T-helper 1 cell treated with Interleukin-12 subunit alpha and Interleukin-12 subunit beta and Interleukin-4 antibody, amounts not matched to agents 30 ng/mL and 1 ng/mL, for 36 hours (primary cell): ENCODE data around the gene GRM1. TPM values are rescaled to one million over a fixed set of nuclear protein-coding genes. Genes with fewer than 3 reads are reported as not detected.

ENCODE experiments used
- intact Hi-C: fragments of 100-400 bp; cut with micrococcal nuclease; formaldehyde crosslinking; loops from one replicate; pipeline ENCODE4 v1.15.1; 2024
- total RNA-seq: library from RNA; stranded (reverse); gene quantifications from 2 replicates; pipeline ENCODE4 v1.2.3, GENCODE V29; 2022

GRM1 gene
- total RNA-seq, 1 donor from 2014 or later = not detected

DNA sequence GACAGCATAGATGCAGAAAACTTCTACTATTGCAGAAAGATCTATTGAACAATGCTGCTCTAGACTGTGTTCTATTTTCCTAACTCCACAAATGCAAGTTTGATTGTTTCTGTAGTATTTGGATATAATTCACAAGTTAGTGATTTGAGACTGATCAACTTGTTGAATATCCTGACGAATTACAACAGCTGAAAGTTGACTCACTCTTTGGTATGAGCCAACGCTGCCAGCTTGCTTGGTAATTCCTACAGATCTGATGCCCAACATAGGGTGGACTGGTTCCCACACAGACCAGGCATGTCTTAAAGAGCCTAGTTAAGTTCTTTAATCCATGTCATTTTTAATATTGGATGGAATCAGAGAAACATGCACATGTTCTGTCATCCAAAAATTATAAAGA lies 283.7 kb downstream of the GRM1 start:
- intact Hi-C loops = no loop called here

DNA sequence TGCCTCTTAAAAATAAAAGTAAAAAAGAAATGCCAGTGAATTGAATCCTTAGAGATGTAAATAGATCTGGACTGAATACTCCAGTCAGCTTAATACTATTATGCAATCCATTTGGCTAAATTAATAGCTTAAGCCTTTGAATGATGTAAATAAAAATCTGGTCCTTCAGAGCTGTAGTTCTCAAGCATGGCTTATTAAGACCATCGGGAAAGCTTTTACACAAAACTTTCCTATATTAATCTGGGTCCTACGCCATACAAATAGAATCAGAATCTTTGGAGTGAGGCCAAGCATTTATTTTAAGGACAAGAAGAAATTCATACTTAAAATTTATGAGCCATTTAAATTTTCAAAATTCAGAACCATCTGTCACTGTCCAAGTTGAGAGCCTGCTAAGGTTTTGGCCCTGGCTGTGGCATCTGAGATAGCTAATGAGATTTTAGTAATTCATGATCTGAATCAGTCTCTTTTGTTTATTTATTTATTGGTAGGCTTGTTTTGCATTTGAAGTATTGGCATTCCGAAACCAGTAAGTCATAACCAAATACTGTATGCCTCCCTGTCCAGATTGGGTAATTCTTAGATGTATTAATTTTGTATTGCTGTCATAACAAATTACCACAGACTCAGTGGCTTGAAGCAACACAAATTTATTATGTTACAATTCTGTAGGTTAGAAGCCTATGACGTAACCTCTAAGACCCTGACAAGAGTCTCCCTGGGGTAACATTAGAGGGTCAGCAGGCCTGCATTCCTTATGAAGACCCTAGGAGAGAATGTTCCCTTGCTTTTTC lies 286.7 kb downstream of the GRM1 start:
- intact Hi-C loops = no loop called here

DNA sequence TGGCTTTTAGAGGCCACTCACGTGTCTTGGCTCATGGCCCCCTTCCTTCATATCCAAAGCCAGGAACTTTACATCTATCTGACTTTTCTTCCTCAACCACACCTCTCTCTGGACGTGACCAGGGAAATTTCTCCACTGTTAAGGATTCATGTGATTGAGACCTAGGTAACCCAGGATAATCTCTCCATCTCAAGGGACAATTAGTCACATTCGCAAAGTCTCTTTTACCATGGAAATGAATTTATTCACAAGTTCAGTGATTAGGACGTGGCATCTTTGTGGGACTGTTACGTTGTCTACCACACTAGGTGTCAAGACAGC lies 287.3 kb downstream of the GRM1 start:
- intact Hi-C loops = no loop called here

DNA sequence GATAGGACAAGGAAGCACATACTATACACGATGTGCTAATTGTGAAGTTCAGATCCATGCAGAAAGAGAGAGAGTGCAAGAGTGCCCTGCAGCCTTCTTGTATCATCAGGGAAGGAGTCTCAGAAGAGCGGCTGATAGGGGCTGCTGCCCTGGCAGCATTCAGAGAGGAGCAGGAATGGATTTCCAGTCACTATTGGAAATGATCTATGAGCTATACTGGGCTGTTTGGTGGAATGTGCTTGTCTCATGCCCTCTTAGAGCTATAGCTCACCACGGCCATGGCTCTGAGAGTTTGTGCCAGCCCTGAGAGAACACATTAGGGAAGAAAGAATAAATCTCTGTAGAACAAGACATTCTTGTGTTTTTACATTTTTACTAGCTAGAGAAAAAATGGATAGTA lies 302.2 kb downstream of the GRM1 start:
- intact Hi-C loops = no loop called here

DNA sequence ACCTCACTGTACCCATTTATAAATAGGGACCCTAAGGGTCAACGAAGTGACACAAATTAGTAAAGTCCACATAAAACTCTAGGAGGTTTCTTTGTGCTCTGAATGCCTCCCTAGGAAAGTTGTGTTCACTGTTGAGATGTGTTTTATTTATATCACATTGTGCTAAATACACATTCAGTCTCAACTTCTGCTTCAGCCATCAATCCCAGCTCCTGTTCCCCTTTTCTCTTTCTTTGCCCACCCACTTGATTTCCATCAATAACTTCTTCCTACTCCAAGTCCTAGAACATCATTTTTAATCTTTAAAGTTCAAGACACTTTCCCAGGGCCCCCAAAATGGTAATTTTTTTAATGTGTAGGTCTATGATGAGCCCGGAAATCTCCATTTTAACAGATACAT lies 306.5 kb downstream of the GRM1 start:
- intact Hi-C loops = no loop called here

DNA sequence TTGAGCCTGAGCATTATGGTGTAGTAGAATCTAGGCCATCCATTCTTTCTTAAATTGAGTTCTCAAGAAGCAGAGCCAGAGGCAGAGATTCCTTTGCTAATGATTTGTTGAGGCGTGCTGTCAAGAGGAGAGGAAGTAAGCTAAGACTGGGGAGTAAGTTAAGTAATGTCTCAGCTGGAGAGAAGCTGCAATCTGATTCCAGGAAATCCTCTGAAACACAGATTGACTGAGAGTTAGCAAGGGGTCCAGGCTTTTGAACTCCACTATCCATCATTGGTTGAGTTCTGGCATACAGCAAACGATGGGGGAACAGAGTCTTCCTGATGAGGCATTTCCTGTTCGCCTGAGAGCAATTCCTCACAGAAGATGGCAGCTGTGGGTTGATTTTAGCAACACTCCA lies 307.3 kb downstream of the GRM1 start:
- intact Hi-C loops = no loop called here

DNA sequence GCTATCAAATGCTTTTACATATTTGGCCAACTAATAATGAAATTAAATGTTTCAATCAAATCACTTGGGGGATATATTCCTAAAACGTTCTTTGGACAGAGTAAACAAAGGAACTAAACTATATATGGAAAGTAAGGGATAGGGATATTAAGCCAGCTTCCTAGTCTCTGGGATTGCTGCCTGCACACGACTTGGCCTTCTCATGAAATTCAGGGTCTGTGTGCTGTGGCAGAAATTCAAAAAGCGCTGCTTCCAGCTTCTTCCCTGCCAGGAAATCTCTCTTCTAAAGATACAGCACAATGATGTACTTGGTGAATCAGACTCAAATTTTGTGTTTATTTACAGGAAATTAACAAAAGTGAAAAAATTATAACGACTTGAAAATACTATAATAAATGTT lies 308.5 kb downstream of the GRM1 start:
- intact Hi-C loops = no loop called here

DNA sequence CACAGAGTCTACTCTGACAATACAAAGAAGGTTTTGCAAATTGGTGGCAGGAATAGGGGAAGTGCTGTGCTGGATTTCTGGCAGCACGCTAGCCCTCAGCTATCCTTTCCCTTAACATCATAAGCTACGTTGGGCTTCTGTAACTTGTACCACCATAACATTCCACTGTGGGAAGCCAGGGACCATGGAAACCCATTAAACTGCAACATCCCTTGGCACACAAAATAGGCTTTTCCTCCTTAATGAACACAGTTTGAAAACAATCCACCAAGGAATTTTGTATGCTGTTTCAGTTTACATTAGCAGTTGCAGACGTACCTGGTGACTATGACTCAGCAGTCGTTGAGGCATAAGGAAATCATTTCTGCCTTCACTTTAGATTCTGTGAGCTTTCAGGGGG lies 310.9 kb downstream of the GRM1 start:
- intact Hi-C loops = no loop called here

DNA sequence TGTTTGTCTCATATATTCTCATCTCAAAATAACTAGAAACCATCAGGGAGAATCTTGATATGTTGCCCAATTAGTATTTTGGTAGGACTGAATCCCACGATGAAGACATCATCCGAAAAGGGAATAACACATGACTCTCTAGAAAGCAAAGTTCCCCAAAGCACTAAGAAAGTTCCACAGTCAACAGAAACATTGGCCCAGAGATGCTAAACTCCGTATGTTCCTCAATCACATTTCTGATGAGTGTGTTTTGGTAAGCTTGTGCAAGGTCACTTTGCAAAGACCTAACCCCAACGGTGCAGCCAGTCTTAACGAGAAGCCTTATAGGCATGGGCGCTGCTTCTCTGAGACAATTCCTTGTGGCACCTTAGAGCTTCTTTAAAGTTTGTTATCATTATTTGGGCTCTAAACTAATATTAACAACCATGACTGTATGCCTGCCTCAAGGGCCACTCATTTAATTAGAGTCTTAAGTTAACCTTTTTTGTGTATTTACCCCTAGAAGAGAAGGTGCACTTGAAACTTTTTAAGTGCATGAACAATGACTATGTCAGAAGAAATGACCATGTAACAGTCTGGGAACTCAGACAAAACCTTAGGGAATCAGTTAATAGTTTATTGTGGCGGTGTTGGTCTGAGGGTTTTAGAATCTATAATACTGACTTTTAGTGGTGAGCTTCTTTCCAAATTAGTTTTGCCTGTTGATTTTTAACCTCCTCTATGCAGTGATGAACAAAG lies 312.8 kb downstream of the GRM1 start:
- intact Hi-C loops = no loop called here

DNA sequence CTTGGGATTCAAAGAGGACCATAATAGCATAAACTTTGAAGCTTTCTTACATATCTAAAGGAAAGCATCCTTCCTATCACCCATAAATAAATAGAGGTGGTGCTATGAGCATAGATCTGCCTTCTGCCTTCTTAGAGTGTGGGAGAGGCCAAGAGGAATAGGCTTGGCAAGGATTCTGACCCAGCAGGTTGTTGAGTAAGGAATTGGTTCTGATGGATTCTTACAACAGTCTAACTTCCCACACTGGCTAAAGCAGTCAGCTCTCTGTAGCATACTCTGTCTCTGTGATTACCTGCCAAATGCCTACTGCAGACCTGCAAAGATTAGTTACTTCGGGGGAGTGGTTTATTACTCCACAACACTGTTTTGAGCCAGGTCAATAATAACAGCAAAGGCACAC lies 316.7 kb downstream of the GRM1 start:
- intact Hi-C loops = no loop called here

DNA sequence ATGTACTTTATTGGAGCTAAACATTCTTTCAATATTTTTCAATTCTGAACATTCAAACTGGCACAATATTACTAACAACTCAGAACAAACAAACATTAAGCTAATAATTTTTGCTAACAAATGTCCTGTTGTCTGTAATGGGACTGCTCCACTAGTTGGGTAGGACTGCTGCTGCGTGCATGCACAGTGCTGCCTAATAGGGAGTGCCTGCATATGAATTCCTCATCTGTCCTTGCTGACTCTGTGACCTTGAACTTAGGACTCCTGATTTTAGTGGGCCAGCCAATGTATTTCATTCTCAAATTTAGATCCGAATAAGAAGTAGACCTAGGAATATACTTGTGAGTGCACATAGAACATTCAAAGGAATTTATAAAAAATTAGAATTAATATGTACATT lies 318.2 kb downstream of the GRM1 start:
- intact Hi-C loops = no loop called here

DNA sequence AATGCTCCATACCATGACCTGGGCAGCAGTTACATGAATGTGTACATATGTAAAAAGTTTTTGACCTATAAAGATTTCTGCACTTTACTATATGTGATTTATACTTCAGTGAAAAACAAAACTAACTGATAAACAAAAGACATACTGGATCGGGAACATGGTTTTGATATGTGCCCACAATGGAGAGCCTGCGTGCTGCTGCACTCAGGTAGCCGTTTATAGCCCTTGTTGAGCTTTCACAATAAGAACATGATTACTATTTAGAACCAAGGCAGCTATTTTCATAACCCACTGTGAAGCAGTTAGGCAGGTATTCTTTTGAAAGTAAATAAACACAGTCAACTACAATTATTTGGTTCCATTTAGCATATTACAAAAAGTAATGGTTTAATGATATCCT lies 318.8 kb downstream of the GRM1 start:
- intact Hi-C loops = no loop called here

DNA sequence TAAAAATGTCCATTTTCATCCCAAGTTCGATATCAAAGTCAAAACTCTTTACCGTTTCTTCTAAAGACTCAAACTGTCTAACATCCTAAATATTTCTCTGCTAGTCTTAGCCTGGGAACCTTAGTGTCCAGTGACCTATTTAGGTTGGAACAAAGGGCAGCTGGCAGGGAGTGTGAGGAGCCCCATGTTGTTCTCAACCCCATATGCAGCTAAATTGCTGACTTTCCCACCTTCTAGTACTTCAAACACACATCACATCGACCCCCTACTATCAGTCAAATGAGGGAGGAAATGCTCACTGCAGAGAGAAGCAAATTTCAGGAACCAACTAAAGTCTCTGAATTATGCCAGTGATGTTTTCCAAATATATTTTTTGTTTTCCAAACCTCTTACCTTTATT lies 322.2 kb downstream of the GRM1 start:
- intact Hi-C loops = no loop called here

DNA sequence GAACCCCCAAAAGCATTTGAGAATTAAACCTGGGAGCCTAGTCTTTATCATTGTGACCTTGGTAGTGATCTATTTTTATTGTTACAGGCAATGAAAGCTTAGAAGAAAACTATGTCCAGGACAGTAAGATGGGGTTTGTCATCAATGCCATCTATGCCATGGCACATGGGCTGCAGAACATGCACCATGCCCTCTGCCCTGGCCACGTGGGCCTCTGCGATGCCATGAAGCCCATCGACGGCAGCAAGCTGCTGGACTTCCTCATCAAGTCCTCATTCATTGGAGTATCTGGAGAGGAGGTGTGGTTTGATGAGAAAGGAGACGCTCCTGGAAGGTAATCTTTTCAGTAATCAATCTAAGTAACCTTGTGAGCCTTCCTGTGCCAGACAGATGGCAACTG lies 323.3 kb downstream of the GRM1 start:
- intact Hi-C loops = no loop called here

DNA sequence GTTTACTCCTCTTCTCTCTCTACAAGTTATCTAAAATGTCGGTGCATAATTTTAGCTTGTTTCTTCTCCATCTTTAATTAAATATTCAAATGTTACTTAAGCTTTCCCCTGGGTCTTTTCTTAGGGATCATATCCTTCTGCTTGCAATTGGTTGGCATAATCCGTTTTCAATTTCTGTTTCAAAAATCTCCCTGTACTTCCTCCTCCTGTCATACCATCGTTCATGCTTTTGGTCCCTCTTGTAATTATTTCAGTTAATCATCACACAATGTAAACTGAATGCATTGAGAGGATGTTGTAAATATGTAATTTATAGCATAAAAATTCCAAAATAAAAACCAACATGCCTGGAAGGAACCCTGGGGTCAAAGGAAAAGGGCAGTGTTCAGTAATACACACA lies 325.6 kb downstream of the GRM1 start:
- intact Hi-C loops = no loop called here

DNA sequence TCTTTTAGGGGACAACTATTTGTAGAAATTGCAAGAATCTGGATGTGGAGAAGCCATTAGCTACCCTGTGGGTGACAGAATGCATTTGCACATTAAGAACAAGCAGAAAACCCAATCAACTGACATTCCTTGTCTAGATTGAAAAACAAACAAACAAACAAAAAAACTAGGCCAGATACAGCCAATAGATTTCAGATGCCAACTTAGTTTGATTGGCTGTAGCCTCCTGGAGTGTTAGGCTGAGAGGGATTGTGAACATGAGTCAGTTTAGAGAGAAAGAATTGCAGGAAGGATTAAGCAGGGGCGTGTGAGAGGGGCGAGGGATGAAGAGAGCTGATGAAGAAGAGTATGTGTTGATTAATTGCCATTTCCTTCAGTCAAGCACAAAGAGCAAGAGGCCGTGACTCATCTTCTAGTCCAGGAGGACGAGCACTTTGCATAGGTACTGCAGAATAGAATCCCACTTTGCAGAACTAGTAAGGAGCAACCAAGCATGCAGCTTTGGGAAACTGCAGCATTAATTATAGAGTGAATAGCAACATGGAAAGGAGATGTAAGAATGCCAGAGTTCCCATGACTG lies 326.7 kb downstream of the GRM1 start:
- intact Hi-C loops = no loop called here

DNA sequence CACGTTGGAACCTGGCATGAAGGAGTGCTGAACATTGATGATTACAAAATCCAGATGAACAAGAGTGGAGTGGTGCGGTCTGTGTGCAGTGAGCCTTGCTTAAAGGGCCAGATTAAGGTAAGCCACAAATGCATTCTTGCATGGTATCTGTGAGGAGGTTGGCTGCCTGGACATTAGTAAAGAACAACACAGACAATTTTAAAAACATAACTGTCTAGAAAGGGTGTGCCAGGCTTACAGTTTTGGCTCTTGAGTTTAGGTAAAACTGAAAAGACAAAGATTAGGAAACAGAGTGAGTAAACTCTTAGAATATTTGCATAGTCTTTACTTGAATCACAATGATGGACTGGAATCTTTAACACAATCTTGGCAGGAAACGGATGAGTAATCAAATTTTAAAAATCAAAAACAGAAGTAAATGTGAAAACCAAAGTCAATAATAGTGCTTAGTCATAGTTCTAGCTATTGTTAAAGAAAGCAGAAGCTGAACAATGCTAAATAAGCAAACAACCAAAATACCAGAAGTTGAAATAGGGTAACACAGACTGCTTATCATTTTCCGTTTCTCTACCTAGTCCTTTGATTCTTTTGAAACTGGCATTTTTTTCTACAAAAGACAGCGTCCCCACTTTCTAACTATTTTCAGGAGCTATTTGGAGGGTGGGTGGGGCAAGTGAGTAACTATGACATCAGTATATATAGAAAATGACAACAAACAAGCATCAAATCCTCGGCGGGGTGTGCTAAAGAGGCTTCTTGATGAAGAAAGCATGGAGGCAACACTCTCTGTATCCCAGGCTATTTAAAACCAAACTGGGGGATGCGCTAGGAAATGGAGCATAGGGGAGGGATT lies 328.9 kb downstream of the GRM1 start:
- intact Hi-C loops = no loop called here

DNA sequence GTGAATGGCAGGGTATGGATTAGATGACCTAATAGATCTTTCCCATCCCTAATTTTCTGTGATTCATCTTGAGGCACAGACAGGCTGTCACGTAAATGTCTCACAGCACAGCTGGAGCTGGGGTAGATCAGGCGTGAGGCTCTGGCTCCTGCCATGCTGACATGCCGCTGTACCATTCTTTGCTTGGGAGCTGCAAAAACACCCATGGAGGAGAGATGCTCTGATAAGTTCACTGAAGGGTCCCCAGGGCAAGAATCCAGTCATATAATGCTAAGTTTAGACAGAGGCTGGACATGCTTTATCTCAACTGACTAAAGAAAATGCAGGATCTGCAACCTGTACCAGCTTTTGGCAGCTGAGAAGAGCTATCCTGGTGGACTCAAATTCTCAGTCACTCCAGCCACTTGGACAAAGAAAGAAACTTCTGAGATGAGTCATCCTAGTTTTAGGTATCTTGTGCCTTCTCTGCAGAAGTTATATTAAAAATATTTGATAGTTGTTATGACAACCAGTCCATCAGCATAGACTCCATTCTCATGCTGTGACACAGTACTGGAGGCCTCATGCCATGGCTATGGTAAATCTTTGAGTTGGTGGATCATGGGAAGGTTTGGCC lies 329.7 kb downstream of the GRM1 start:
- intact Hi-C loops = no loop called here

DNA sequence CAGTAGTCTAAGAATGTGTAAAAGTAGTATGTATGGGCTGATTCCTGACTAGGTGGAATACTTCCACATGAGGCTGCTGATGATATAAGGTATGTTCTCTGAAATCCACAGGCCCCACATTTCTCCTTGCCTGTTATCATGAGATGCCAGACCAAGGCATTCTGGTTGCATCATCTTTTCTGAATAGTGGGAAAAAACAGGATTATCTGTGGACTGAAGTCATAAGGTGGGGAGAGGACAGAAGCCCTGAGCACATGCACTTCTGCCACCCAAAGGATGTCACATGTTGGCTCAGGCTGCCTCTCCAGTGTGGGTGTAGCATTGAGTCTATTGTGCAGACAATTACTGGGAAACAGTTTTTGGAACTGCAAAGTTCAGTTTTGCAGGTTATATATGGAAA lies 330.3 kb downstream of the GRM1 start:
- intact Hi-C loops = no loop called here

DNA sequence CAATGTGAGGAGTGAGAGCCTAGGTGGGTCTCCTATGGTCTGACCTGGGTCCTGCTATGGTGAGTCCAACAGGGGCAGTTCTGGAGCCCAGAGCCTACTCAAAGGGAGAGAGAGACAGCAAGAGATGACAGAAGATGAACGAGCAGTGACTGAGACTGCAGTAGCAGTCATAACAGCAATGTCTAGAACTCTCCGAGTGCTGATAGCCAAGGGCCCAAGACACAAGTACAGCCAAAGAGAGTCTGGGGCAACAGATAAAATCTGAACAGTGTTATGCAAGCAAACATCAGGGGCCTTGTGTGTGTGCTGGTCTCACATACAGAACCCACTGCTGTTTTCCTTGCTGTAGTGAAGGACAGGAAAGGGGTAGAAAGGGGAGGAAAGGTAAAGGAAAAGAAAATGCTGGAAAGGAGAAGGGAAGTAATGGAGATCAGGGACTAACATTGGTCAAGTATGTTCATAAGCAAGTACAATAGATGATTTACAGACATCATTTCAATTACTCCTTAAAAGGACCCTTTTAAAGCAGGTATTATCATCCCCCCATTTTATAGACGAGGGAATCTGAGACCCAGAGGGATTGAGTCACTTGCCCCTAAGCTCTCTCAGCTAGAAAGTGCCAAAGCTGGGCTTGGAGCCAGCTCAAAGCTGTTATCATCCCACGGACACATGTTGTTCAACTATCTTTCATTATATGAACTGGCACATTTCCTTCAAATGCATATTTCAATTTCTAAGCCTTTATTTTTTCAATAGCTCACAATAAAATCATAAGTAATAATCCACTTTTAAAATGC lies 332.5 kb downstream of the GRM1 start:
- intact Hi-C loops = no loop called here
